ENCODE data around the gene SPATA2.
A peak's percentile ranks its signal among the peaks of the same experiment; 100 is the strongest.
"Not testable (repeated sequence)": the region's sequence is repeated elsewhere in the genome, so short reads cannot be mapped to it uniquely, and the experiment has no call there.

Gene SPATA2, protein sequence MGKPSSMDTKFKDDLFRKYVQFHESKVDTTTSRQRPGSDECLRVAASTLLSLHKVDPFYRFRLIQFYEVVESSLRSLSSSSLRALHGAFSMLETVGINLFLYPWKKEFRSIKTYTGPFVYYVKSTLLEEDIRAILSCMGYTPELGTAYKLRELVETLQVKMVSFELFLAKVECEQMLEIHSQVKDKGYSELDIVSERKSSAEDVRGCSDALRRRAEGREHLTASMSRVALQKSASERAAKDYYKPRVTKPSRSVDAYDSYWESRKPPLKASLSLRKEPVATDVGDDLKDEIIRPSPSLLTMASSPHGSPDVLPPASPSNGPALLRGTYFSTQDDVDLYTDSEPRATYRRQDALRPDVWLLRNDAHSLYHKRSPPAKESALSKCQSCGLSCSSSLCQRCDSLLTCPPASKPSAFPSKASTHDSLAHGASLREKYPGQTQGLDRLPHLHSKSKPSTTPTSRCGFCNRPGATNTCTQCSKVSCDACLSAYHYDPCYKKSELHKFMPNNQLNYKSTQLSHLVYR
- total RNA-seq: 13.8 to 20.3 (median 16.2) reads per million in 4 experiments

DNA sequence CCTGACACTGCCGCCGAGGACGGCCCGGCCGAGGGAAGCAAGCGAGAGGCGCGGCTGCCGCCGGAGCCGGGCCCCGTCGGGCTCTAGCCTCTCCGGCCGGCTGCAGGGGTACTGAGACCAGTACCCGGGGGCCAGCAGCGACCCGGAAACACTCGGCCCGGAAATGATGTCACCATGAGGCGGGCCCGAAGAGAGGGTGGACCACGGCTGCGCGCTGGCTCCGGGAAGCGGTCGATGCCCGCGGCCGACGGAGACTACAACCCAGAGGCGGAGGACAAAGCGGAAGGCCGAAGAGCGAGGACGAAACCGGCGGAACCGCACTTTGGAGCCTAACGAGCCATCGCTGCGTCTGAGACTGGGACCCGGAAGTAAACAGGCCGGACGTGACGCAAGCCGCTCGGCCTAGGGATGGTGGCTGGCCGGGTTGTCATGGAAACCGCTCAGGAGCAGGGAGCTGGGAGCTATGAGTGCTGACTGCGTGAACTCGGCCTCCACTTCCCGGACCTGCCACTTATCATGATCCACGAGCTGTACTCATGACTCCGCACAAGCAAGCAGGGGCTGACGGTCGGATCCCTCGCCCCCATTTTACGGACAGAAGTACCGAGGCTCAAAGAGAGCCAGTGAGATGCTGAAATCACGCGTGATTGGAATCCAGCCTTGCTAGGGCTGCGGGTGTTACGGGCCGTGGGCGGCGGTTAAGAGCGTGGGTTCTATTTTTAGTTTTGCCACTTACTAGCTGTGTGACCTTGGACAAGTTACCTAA is at the start of gene SPATA2:
Gene SPATA2 (minus strand): TSS at position 150 of the 766 bp plus-strand sequence. CDS start 7,039 bp downstream, outside the sequence.
- peak; percentile 85 for DNase-seq

DNA sequence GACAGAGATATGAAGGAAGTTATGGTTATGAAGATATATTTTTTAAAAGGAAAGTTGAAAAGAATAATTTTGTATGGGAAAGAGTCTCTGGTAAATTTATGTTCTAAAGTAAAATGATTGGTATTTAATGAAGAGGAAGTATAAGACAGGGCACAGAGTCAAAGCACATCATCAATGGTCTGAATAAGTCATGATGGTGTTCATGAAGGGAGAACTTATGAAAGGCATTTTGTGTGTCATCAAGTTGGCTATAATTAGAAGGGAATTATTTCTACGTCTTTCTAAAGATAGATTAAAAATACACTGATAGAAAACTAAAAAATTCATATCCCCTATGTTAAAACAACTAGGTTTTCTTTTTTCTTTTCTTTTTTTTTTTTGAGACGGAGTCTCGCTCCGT is 46.1 kb upstream of the SPATA2 start:
- no peak for DNase-seq

DNA sequence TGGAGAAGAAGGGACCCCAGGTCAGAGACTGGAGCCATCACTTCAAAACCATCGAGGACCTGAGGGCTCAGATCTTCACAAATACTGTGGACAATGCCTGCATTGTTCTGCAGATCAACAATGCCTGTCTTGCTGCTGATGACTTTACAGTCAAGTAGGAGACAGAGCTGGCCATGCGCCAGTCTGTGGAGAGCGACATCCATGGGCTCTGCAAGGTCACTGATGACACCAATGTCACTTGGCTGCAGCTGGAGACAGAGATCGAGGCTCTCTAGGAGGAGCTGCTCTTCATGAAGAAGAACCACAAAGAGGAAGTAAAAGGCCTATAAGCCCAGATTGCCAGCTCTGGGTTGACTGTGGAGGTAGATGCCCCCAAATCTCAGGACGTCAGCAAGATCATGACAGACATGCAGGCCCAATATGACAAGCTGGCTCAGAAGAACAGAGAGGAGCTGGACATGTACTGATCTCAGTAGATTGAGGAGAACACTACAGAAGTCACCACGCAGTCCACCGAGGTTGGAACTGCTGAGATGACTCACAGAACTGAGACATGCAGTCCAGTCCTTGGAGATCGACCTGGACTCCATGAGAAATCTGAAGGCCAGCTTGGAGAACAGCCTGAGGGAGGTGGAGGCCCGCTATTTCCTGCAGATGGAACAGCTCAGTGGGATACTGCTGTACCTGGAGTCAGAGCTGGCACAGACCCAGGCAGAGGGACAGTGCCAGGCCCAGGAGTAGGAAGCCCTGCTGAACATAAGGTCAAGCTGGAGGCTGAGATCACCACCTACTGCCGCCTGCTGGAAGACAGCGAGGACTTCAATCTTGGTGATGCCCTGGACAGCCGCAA is 42.0 kb upstream of the SPATA2 start:
- not testable (repeated sequence) for DNase-seq

DNA sequence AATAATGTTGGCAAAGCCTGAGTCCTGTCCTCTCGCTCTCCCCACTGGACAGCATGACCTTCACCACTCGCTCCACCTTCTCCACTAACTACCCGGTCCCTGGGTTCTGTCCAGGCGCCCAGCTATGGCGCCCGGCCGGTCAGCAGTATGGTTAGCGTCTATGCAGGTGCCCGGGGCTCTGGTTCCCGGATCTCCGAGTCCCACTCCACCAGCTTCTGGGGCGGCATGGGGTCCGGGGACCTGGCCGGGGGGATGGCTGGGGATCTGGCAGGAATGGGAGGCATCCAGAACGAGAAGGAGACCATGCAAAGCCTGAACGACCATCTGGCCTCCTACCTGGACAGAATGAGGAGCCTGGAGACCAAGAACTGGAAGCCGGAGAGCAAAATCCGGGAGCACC is 41.4 kb upstream of the SPATA2 start:
- DNase-seq: no peak

DNA sequence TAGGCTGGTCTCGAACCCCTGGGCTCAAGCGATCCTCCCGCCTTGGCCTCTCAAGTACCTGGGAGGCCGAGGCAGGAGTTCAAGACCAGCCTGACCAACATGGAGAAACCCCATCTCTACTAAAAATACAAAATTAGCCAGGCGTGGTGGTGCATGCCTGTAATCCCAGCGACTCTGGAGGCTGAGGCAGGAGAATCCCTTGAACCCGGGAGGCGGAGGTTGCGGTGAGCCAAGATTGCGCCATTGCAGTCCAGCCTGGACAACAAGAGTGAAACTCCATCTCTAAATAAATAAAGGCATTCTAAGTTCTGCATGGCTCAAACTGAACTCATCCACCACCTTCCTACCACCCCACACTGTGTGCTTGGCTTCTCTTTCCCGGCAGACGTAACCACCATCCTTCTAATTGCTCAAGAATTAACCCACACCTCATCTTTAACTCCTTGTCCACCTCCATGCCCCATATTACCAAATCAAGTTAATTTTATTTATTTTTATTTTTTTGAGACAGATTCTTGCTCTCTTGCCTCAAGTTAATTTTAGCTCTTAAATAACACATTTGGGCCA is 40.6 kb upstream of the SPATA2 start:
- not testable (repeated sequence) for DNase-seq

DNA sequence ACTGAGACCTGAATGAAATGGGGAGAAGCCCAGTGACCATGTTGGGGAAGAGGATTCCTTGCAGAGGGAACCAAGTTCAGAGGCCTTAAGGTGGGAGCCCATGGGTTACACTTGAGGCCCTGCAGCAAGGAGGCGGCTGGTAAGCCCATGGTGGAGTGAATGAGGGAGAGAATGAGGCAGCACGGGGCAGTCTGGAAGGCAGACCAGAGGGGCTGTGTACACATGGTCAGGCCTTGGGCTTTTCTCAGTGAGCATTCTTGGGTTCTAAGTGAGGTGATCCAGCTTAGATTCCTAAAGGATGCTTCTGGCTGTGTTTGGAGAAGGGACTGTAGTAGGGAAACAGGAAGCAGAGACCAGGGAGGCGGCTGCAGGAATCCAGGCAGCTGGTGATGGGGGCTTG is 39.8 kb upstream of the SPATA2 start:
- DNase-seq: no peak

DNA sequence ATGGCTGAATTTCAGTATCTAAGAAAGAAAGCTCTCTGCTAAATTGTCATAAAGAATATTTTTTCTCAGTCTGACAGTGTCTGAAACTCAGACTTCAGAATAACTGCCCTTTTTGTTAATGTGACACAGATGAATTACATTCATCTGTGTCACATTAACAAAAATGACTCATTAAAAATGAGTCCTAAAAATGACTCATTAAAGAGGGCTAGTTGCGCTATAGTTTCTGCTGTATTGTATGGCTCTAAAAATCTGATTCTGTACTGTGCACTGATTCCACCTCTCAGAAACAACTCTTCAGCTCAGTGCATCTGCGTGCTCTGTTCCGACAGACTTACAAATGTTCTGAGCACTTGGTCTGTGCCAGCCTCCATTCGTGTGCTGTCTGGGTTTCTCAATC is 35.8 kb upstream of the SPATA2 start:
- no peak for DNase-seq

DNA sequence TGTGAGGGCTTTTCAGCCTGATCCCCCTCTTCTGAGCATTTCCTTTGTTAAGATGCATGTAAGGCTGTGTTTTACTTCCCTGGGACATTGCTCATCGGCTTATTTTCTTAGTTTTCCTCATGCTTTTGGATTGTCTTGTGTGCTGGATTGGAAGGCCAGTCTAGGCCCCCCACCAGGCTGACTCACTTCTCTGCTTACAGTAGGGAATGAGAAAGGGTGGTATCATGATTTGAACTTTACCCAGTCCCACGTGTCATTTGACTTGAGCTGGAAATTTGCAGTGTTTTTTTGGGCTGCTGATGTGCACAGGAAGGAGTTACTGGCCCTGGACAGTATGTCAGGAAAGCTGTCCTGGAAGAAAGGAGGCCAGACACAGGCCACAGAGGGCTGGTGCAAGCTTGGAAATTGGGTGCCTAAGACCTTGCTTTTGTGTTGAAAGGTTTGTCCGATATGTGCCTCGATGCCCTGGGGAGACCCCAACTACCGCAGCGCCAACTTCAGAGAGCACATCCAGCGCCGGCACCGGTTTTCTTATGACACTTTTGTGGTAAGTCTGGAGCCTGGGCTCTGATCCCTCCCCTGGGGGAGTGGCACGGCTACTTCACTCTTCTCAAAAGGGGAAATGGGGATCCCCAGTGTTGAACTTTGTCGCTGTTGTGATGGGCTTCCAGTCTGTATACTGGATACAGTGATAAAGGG is 33.6 kb upstream of the SPATA2 start:
- no peak for DNase-seq

DNA sequence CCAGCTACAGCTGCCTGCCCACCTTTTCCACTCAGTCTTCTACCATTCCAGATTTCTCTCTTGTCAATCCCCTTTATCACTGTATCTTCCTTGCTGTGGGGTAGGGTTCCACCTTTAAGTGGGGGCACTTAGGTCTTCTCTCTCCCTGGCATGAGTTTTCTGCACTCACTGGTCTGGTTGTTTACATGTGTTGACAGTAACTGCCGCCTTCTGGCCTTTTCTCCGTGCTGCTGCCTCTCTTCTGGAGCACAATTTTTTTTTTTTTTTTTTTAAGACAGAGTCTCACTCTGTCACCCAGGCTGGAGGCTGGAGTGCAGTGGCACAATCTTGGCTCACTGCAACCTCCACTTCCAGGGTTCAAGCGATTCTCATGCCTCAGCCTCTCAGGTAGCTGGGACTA is 32.8 kb upstream of the SPATA2 start:
- no peak for DNase-seq

DNA sequence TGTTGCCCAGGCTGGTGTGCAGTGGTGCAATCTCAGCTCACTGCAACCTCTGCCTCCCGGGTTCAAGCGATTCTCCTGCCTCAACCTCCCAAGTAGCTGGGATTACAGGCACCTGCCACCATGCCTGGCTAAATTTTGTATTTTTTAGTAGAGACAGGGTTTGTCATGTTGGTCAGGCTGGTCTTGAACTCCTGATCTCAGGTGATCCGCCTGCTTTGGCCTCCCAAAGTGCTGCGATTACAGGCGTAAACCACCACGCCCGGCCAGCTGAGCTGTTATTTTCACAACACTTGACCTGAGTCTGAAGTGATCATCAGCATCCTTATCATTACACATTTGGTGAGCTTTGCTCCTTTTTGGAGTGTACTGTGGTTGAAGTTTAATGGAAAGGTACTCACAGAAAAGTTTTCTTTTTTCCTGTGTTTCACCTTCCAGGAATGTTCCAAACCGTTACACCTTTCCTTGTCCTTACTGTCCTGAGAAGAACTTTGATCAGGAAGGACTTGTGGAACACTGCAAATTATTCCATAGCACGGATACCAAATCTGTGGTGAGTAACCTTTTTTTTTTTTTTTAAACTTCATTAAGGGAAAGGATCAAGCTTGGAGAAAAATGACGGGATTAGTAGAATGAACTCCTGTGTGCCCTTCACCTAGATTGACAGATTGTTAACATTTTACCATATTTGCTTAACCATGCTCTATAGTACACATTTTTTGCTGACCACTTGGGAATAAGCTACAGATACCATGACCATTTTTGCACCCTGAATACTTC is 30.6 kb upstream of the SPATA2 start:
- DNase-seq: no peak

DNA sequence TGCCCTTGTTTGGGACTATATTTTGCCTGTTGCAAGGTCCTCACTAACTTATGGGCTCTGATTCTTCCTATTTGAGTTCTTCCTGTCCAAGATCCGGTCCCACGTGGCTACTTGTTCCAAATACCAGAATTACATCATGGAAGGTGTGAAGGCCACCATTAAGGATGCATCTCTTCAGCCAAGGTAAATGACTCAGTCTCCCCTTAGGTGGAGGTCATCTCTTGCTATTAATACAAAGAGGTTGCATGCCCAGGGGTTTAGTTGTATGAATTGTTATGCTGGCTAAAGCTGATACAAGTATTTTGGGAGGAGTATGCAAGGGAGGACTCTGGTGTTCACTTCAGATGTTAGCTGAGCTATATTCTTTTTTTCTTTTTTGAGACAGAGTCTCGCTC is 30.0 kb upstream of the SPATA2 start:
- DNase-seq: no peak

DNA sequence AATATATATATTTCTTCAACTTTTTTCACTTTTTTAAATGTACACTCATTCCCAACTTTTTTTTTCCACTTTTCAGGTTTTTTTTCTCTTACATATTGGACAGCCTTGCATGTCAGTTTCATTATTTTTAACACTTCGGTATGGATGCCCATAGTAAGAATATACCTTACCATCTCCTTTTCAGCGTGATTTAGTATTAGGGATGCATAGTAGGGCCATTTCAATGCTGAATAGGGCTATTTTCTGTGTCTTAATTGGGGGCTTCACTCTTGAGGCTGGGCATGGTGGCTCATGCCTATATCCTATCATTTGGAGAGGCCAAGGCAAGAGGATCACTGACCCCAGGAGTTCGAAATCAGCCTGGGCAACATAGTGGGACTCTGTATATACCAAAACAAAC is 27.6 kb upstream of the SPATA2 start:
- no peak for DNase-seq

DNA sequence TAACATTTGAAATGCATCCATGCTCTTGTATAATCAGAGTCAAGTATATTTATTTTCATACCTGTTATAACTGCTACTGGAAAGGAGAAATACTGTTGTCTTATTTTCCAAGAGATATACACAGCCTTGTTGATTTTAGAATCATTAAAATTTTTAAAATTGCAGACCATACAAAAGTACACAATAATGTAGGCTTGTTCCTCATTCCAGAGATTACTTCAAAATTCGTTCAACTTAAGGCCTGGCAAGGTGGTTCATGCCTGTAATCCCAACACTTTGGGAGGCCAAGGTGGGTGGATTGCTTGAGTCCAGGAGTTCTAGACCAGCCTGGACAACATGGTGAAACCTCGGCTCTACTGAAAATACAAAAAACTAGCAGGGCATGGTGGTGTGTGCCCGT is 27.0 kb upstream of the SPATA2 start:
- no peak for DNase-seq

DNA sequence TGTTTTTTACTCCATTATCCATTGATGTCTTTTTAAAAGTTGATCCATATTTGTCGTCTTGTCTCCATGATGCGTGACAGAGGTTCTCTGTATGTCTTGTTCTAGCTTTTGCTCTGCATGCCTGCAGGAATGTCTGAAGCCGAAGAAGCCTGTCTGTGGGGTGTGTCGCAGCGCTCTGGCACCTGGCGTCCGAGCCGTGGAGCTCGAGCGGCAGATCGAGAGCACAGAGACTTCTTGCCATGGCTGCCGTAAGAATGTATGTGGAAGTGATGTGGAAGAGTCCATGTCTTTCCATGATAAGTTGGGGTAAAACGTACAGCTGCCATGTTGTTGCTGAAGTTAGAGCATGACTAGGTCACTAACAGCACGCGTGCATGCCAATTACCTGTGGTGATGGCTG is 26.1 kb upstream of the SPATA2 start:
- DNase-seq: no peak

DNA sequence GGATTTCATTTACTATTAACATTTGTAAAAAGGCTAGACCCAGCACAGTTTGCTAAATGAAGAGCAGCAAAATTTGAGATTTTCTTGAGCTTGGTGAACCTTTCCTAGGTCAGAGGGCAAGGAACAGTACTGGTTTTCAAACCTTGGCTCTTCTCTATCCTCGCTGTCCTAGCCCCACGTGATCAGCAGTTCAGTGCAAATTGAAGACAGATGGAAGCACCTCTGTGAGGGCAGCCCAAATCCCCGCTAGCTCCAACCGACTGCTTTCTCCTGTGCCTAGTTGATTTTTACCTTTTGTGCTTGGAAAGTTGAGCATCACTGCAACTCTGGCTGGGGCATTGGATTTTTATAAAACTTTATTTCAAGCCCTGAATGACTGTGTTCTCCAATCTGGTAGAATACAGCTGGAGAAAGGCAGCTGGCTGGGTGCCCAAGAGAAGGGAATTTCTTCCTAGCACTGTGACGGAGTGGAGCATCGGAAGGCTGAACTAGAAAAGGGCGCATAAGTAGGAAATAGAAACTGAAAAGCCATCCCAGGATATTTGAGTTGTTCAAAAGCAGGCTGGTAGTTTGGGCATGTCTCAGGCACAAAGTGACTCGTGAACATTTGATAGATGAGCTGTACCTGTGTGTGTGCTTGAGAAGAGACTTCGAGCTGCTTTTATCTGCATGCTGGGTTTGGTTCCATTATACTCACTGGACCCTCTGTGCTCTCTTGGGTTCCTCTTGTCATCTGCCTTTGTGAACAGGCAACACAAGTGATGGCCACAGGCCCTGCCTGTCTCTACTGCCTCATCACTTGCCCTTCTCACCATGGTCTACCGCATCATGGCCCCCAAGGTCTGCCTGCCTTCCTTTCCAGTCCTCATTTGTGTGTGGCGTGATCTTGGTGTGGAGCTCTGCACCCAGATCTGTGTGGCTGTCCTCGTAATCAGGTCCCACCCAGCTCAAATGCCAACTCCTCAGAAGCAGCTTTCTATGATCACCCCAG is 23.1 kb upstream of the SPATA2 start:
- DNase-seq: no peak

DNA sequence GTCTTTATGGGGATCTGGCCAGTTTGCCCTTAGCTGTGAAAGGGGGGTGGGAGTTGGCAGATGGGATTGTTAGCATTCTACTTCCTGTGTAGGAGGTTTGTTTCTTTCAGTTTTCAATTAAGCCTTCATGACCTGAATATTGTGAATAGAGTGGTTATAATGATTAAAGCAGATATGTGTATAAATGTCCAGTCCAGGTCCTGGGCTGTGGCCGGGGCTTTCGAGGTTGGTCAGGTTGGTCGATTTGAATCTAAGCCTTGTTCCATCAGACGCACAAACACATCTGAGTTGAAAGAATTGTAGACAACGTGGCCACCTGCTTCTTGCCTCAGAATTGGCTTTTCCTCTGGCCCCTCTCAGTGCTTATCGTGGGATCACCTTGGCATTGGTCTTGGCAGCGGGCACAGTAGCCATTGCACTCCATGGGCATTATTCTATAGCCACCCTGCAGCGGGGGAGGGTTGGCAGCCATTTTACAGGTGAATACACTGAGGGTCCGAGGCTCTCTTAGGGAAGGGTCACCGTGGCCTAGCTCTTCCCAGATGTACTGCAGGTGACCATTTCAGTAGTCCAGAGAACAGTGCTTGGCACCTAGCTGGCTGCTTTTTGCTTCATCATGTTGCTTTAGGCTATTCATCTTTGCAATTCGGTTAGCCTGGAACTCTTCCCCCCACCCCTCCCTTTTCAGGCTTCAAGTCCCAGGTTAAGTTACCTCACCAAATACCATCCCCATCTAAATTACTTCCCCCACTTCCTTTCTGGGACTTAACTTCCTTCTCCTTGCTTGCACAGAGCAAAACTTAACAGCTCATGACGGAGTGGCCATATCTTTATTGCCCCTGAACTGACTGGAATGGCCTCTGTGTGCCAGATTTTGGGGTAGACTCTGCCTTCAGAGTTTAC is 21.9 kb upstream of the SPATA2 start:
- DNase-seq: no peak

DNA sequence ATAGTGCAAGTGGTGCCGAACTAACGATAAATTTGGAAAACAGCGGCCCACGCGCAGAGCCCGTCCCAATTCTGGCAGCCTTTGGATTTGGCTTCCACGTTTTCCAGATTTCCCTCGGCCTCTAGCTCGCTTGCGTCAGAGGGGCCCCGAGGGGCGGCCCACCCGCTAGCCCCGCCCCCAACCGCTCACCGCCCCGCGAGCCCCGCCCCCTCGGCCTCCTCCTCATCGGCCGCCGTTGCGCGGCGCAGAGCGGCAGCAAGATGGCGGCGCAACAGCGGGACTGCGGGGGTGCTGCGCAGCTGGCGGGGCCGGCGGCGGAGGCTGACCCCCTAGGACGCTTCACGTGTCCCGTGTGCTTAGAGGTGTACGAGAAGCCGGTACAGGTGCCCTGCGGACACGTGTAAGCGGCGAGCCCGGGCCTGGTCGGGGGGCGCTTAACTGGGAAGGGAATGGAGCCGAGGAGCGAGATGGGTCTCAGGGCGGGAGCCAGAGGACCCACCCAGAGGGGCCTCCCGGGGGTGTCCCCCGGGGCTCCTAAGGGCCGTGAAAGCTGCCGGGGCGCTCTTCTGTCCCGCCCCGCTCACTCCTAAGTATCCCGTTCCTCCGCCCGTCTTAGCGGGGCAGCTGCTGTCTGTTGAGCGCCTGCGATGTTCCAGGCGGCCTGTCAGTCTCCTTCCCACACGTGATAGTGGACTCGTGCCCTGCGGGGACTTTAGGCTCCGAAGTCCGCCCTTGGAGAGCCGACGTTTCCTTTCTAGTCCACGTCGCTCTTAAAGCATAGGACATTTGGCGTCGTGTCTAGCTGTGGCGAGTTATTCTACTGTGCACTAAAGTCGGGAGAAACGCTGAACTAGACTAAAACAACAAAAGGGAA is 21.1 kb upstream of the SPATA2 start, which contains the start of gene RNF114:
Gene RNF114 (plus strand): TSS at position 245 of the 874 bp plus-strand sequence. CDS start 16 bp downstream, at position 261.
- DNase-seq: peak; percentile 89
